ENCODE results near the gene IL20RA. TPM values are rescaled to one million over a fixed set of nuclear protein-coding genes. Genes with fewer than 3 reads are reported as not detected.
"Not testable (repeated sequence)": the region's sequence is repeated elsewhere in the genome, so short reads cannot be mapped to it uniquely, and the experiment has no call there.

The IL20RA gene
- total and polyA plus RNA-seq, 7 experiments from 2014 or later, result not detected

GRCh38 chr6:136980070-136980469, 64.7 kb downstream of the IL20RA start:
- Histone ChIP-seq H3K27ac (ENCODE audit: low read depth, low read length) (no peak overlapping the region), H3K27me3 (ENCODE audit: control insufficient read depth in 2 of 2, insufficient read depth in 2 of 2, low read length in 2 of 2) (peaks cover 0 to 2% of the 10 kb centered on the region in 2 donors), H3K4me3 (ENCODE audit: low read length) (no peak overlapping the region), H3K4me1 (ENCODE audit: control insufficient read depth in 2 of 2, insufficient read depth in 2 of 2, low read length in 2 of 2) (no peaks in the 10 kb centered on the region), H3K36me3 (ENCODE audit: control insufficient read depth in 2 of 3, insufficient read depth in 3 of 3, low read length in 3 of 3) (no peaks in the 10 kb centered on the region), H3K9me3 (ENCODE audit: control insufficient read depth in 2 of 3, low read length in 3 of 3) (no peaks in the 10 kb centered on the region)
- intact Hi-C loops (cut with micrococcal nuclease), result no loop called here
- ChIA-PET POLR2A (no interaction called here), CTCF (no interaction called here)
- Mint-ChIP-seq H3K4me1 (no peaks in the 10 kb centered on the region), H3K27ac (no peak overlapping the region), H3K27me3 (peaks cover 5 to 39% (median 26%) of the 10 kb centered on the region in 5 donors), H3K9me3 (no peaks in the 10 kb centered on the region), H3K4me3 (no peak overlapping the region), H3K36me3 (no peaks in the 10 kb centered on the region)
- ATAC-seq (no peak), DNase-seq (no peak)

- Mint-ChIP-seq H3K9me3 (no peaks in the 10 kb centered on the region), H3K27ac (no peak overlapping the region), H3K27me3 (peaks cover 5 to 38% (median 26%) of the 10 kb centered on the region in 5 donors), H3K4me3 (no peak overlapping the region), H3K4me1 (no peaks in the 10 kb centered on the region), H3K36me3 (no peaks in the 10 kb centered on the region)
- Histone ChIP-seq H3K27me3 (ENCODE audit: control insufficient read depth in 2 of 2, insufficient read depth in 2 of 2, low read length in 2 of 2) (peaks cover 0 to 2% of the 10 kb centered on the region in 2 donors), H3K27ac (ENCODE audit: low read depth, low read length) (no peak overlapping the region), H3K4me3 (ENCODE audit: low read length) (no peak overlapping the region), H3K4me1 (ENCODE audit: control insufficient read depth in 2 of 2, insufficient read depth in 2 of 2, low read length in 2 of 2) (no peaks in the 10 kb centered on the region), H3K9me3 (ENCODE audit: control insufficient read depth in 2 of 3, low read length in 3 of 3) (no peaks in the 10 kb centered on the region), H3K36me3 (ENCODE audit: control insufficient read depth in 2 of 3, insufficient read depth in 3 of 3, low read length in 3 of 3) (no peaks in the 10 kb centered on the region)
- intact Hi-C loops (cut with micrococcal nuclease), result no loop called here
- CTCF ChIA-PET, result no interaction called here
- no peak for DNase-seq
- no peak for ATAC-seq
- POLR2A ChIA-PET, result no interaction called here
Measured at GRCh38 chr6:136979206-136979605, 65.6 kb downstream of the IL20RA start.

- H3K9me3 ChIP-seq (ENCODE audit: control insufficient read depth in 2 of 3, low read length in 3 of 3), result no peaks in the 10 kb centered on the region
- Mint-ChIP-seq H3K27ac (no peak overlapping the region), H3K36me3 (no peaks in the 10 kb centered on the region), H3K4me3 (no peak overlapping the region), H3K9me3 (no peaks in the 10 kb centered on the region), H3K4me1 (no peaks in the 10 kb centered on the region), H3K27me3 (peaks cover 5 to 38% (median 24%) of the 10 kb centered on the region in 5 donors)
- H3K4me3 ChIP-seq (ENCODE audit: low read length), result no peak overlapping the region
- ChIA-PET POLR2A (no interaction called here), CTCF (no interaction called here)
- H3K4me1 ChIP-seq (ENCODE audit: control insufficient read depth in 2 of 2, insufficient read depth in 2 of 2, low read length in 2 of 2), result no peaks in the 10 kb centered on the region
- ATAC-seq (no peak), DNase-seq (no peak)
- H3K27me3 ChIP-seq (ENCODE audit: control insufficient read depth in 2 of 2, insufficient read depth in 2 of 2, low read length in 2 of 2), result peaks cover 0 to 2% of the 10 kb centered on the region in 2 donors
- no peaks in the 10 kb centered on the region for H3K36me3 ChIP-seq (ENCODE audit: control insufficient read depth in 2 of 3, insufficient read depth in 3 of 3, low read length in 3 of 3)
- no peak overlapping the region for H3K27ac ChIP-seq (ENCODE audit: low read depth, low read length)
- intact Hi-C loops (cut with micrococcal nuclease), result no loop called here
Measured at GRCh38 chr6:136977075-136977474, 67.7 kb downstream of the IL20RA start.

- no peak overlapping the region for H3K27ac Mint-ChIP-seq
Measured at GRCh38 chr6:136975089-136975715, 69.6 kb downstream of the IL20RA start.

GRCh38 chr6:136973781-136974180, 71.0 kb downstream of the IL20RA start:
- H3K9me3 ChIP-seq (ENCODE audit: control insufficient read depth in 2 of 3, low read length in 3 of 3); H3K4me3 Mint-ChIP-seq; H3K27me3 ChIP-seq (ENCODE audit: control insufficient read depth in 2 of 2, insufficient read depth in 2 of 2, low read length in 2 of 2); ATAC-seq; H3K4me1 ChIP-seq (ENCODE audit: control insufficient read depth in 2 of 2, insufficient read depth in 2 of 2, low read length in 2 of 2); intact Hi-C loops (cut with micrococcal nuclease); H3K4me1 Mint-ChIP-seq; H3K27ac ChIP-seq (ENCODE audit: low read depth, low read length); H3K9me3 Mint-ChIP-seq; POLR2A ChIA-PET; H3K27ac Mint-ChIP-seq; CTCF ChIA-PET; H3K36me3 Mint-ChIP-seq; H3K36me3 ChIP-seq (ENCODE audit: control insufficient read depth in 2 of 3, insufficient read depth in 3 of 3, low read length in 3 of 3); H3K4me3 ChIP-seq (ENCODE audit: low read length); DNase-seq: not testable (repeated sequence)
- H3K27me3 Mint-ChIP-seq, result peaks cover 6 to 31% (median 15%) of the 10 kb centered on the region in 5 donors

More at GRCh38 chr6:136975089-136975715, 69.6 kb downstream of the IL20RA start:
- Histone ChIP-seq H3K4me3 (ENCODE audit: low read length) (no peak overlapping the region), H3K27me3 (ENCODE audit: control insufficient read depth in 2 of 2, insufficient read depth in 2 of 2, low read length in 2 of 2) (peaks cover 0 to 2% of the 10 kb centered on the region in 2 donors), H3K9me3 (ENCODE audit: control insufficient read depth in 2 of 3, low read length in 3 of 3) (no peaks in the 10 kb centered on the region), H3K27ac (ENCODE audit: low read depth, low read length) (no peak overlapping the region), H3K4me1 (ENCODE audit: control insufficient read depth in 2 of 2, insufficient read depth in 2 of 2, low read length in 2 of 2) (no peaks in the 10 kb centered on the region), H3K36me3 (ENCODE audit: control insufficient read depth in 2 of 3, insufficient read depth in 3 of 3, low read length in 3 of 3) (no peaks in the 10 kb centered on the region)
- intact Hi-C loops (cut with micrococcal nuclease), result no loop called here
- no peak overlapping the region for H3K4me3 Mint-ChIP-seq
- ChIA-PET CTCF (interaction anchor here (0.7 kb wide), 1 partner anchor 15 kb away, joined by 5 read pairs; no protein-coding TSS in a partner anchor), POLR2A (no interaction called here)
- DNase-seq (no peak), ATAC-seq (no peak)
- peaks cover 0 to 35% (median 25%) of the 10 kb centered on the region in 5 donors for H3K27me3 Mint-ChIP-seq
- H3K36me3 Mint-ChIP-seq, result no peaks in the 10 kb centered on the region
- no peaks in the 10 kb centered on the region for H3K9me3 Mint-ChIP-seq
- no peaks in the 10 kb centered on the region for H3K4me1 Mint-ChIP-seq

- no peak overlapping the region for H3K27ac Mint-ChIP-seq
- no peaks in the 10 kb centered on the region for H3K36me3 Mint-ChIP-seq
- no peak overlapping the region for H3K27ac ChIP-seq (ENCODE audit: low read depth, low read length)
- no peak overlapping the region for H3K4me3 Mint-ChIP-seq
- no peaks in the 10 kb centered on the region for H3K36me3 ChIP-seq (ENCODE audit: control insufficient read depth in 2 of 3, insufficient read depth in 3 of 3, low read length in 3 of 3)
- H3K9me3 ChIP-seq (ENCODE audit: control insufficient read depth in 2 of 3, low read length in 3 of 3), result no peaks in the 10 kb centered on the region
- POLR2A ChIA-PET, result interaction anchor here (0.5 kb wide), 1 partner anchor 175 kb away, joined by 3 read pairs; no protein-coding TSS in a partner anchor
- DNase-seq, result no peak
- intact Hi-C loops (cut with micrococcal nuclease), result no loop called here
- H3K27me3 ChIP-seq (ENCODE audit: control insufficient read depth in 2 of 2, insufficient read depth in 2 of 2, low read length in 2 of 2), result no peaks in the 10 kb centered on the region
- peaks cover 22 to 43% (median 32%) of the 10 kb centered on the region in 5 donors for H3K27me3 Mint-ChIP-seq
- peaks cover 0 to 9% (median 0%) of the 10 kb centered on the region in 7 donors for H3K4me1 Mint-ChIP-seq
- no peak for ATAC-seq
- H3K4me1 ChIP-seq (ENCODE audit: control insufficient read depth in 2 of 2, insufficient read depth in 2 of 2, low read length in 2 of 2), result no peaks in the 10 kb centered on the region
- CTCF ChIA-PET, result interaction anchor here (1.4 kb wide), 1 partner anchor 670 kb away, joined by 4 read pairs; no protein-coding TSS in a partner anchor
- no peak overlapping the region for H3K4me3 ChIP-seq (ENCODE audit: low read length)
- no peaks in the 10 kb centered on the region for H3K9me3 Mint-ChIP-seq
Measured at GRCh38 chr6:136971609-136972008, 73.2 kb downstream of the IL20RA start.

GRCh38 chr6:136969930-136970329, 74.8 kb downstream of the IL20RA start:
- Mint-ChIP-seq H3K36me3 (no peaks in the 10 kb centered on the region), H3K4me3 (no peak overlapping the region), H3K27me3 (peaks cover 29 to 52% (median 47%) of the 10 kb centered on the region in 5 donors), H3K9me3 (no peaks in the 10 kb centered on the region), H3K4me1 (peaks cover 0 to 9% (median 0%) of the 10 kb centered on the region in 7 donors), H3K27ac (no peak overlapping the region)
- no peaks in the 10 kb centered on the region for H3K9me3 ChIP-seq (ENCODE audit: control insufficient read depth in 2 of 3, low read length in 3 of 3)
- intact Hi-C loops (cut with micrococcal nuclease), result loop anchor here in 1 of 2 donors (2.0 to 5.0 kb wide), 3 partner anchors 123 to 669 kb away; no protein-coding TSS in a partner anchor
- CTCF ChIA-PET, result no interaction called here
- no peak for DNase-seq
- POLR2A ChIA-PET, result no interaction called here
- ATAC-seq, result peak; percentile 44
- H3K4me3 ChIP-seq (ENCODE audit: low read length), result no peak overlapping the region
- H3K27me3 ChIP-seq (ENCODE audit: control insufficient read depth in 2 of 2, insufficient read depth in 2 of 2, low read length in 2 of 2), result no peaks in the 10 kb centered on the region
- H3K4me1 ChIP-seq (ENCODE audit: control insufficient read depth in 2 of 2, insufficient read depth in 2 of 2, low read length in 2 of 2), result no peaks in the 10 kb centered on the region
- no peak overlapping the region for H3K27ac ChIP-seq (ENCODE audit: low read depth, low read length)
- H3K36me3 ChIP-seq (ENCODE audit: control insufficient read depth in 2 of 3, insufficient read depth in 3 of 3, low read length in 3 of 3), result no peaks in the 10 kb centered on the region
